GM20000 (cell line): ENCODE results near the gene HSPA4.
"Not testable (repeated sequence)": the region's sequence is repeated elsewhere in the genome, so short reads cannot be mapped to it uniquely, and the experiment has no call there.

Experiments used
- DNase-seq: peaks from one replicate; pipeline ENCODE4 v3.0.0; 2012; ENCODE audit warnings: low spot score
- CTCF ChIP-seq: IDR thresholded peaks from 2 replicates; pipeline ENCODE4 v1.5.1; 2012; ENCODE audit warnings: mild to moderate bottlenecking, control low read depth; ENCODE audit errors: extremely low read depth, missing control alignments

Gene HSPA4

GRCh38 chr5:133041910-133042309 is 9.9 kb upstream of the HSPA4 start:
- no peak for DNase-seq
- TF ChIP-seq CTCF = no peak

- not testable (repeated sequence) for DNase-seq
Measured at GRCh38 chr5:133046560-133046959, 5.3 kb upstream of the HSPA4 start.

- DNase-seq = no peak
- no peak for TF ChIP-seq CTCF
Measured at GRCh38 chr5:133047404-133047803, 4.4 kb upstream of the HSPA4 start.

GRCh38 chr5:133048993-133049725 is 2.7 kb upstream of the HSPA4 start:
- no peak for DNase-seq
- TF ChIP-seq CTCF = no peak

GRCh38 chr5:133049726-133050048 is 2.1 kb upstream of the HSPA4 start:
- TF ChIP-seq CTCF = no peak
- no peak for DNase-seq

GRCh38 chr5:133050521-133050920 is 1.3 kb upstream of the HSPA4 start:
- no peak for DNase-seq
- TF ChIP-seq CTCF = no peak

GRCh38 chr5:133051061-133051541 is 712 bp upstream of the HSPA4 start:
- no peak for DNase-seq
- no peak for TF ChIP-seq CTCF

- no peak for TF ChIP-seq CTCF
- DNase-seq = peak; percentile 61
Measured at GRCh38 chr5:133052317-133053175, 733 bp downstream of the HSPA4 start.
